ENCODE results near the gene RNF121.

DNA sequence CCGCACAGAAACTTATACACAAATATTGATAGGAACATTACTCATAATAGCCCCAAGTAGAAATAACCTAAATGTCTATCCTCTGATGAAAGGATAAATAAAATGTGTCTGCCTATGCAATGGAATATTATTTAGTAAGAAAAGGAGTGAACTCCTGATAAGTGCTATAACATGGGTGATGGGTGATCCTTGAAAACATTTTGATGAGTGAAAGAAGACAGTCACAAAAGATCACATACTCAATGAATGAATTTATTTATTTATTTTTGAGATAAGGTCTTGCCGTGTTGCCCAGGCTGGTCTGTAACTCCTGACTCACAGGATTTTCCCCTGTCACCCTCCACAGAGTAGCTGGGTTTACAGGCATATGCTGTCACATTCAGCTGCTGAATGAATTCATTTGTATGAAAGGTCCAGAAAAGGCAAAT, 17.3 kb downstream of the RNF121 start:
- TF ChIP-seq, protein P1, sequence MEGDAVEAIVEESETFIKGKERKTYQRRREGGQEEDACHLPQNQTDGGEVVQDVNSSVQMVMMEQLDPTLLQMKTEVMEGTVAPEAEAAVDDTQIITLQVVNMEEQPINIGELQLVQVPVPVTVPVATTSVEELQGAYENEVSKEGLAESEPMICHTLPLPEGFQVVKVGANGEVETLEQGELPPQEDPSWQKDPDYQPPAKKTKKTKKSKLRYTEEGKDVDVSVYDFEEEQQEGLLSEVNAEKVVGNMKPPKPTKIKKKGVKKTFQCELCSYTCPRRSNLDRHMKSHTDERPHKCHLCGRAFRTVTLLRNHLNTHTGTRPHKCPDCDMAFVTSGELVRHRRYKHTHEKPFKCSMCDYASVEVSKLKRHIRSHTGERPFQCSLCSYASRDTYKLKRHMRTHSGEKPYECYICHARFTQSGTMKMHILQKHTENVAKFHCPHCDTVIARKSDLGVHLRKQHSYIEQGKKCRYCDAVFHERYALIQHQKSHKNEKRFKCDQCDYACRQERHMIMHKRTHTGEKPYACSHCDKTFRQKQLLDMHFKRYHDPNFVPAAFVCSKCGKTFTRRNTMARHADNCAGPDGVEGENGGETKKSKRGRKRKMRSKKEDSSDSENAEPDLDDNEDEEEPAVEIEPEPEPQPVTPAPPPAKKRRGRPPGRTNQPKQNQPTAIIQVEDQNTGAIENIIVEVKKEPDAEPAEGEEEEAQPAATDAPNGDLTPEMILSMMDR (conservative IDR thresholded peaks at IDR 0.05) = no peak
- TF ChIP-seq ZFX (IDR thresholded peaks at IDR 0.05) = no peak

All from C4-2B (cell line).